Loucy (cell line): ENCODE measurements around the gene GOLGA8T.
"Not testable (repeated sequence)": the region's sequence is repeated elsewhere in the genome, so short reads cannot be mapped to it uniquely, and the experiment has no call there.

Source experiments
- H2AFZ ChIP-seq: fragments of 200-600 bp; sonication (generic); 2 replicates; pipeline ENCODE4 v1.6.0; 2016; ENCODE audit warnings: antibody characterized with exemption, mild to moderate bottlenecking, low read length, moderate library complexity
- H3F3A ChIP-seq: fragments of 200-600 bp; 2 replicates; pipeline ENCODE4 v1.6.0; 2016; ENCODE audit warnings: antibody characterized with exemption, low read depth, mild to moderate bottlenecking
- H3K27me3 ChIP-seq: fragments of 200-600 bp; sonication (generic); 2 replicates; pipeline ENCODE4 v1.6.1; 2014; ENCODE audit warnings: low read length, mild to moderate bottlenecking; ENCODE audit not compliant: insufficient read depth, poor library complexity, severe bottlenecking
- H3K36me3 ChIP-seq: fragments of 200-600 bp; sonication (generic); 2 replicates; pipeline ENCODE4 v1.6.1; 2016; ENCODE audit warnings: low read length; ENCODE audit not compliant: insufficient read depth
- H3K4me1 ChIP-seq: fragments of 200-600 bp; sonication (generic); 2 replicates; pipeline ENCODE4 v1.5.1; 2014; ENCODE audit warnings: low read length, mild to moderate bottlenecking; ENCODE audit not compliant: insufficient read depth, poor library complexity, severe bottlenecking
- H3K4me2 ChIP-seq: fragments of 200-600 bp; sonication (generic); 2 replicates; pipeline ENCODE4 v1.6.0; 2014; ENCODE audit warnings: antibody characterized with exemption, low read length, low read depth, mild to moderate bottlenecking; ENCODE audit not compliant: poor library complexity, severe bottlenecking
- H3K4me3 ChIP-seq: fragments of 200-600 bp; sonication (generic); 2 replicates; pipeline ENCODE4 v1.5.1; 2014; ENCODE audit warnings: low read length, mild to moderate bottlenecking, mixed read lengths; ENCODE audit not compliant: poor library complexity, severe bottlenecking
- H3K79me2 ChIP-seq: fragments of 200-600 bp; sonication (generic); 2 replicates; pipeline ENCODE4 v1.6.1; 2014; ENCODE audit warnings: low read length; ENCODE audit not compliant: insufficient read depth
- H3K9ac ChIP-seq: fragments of 200-600 bp; sonication (generic); 2 replicates; pipeline ENCODE4 v1.6.0; 2014; ENCODE audit warnings: mild to moderate bottlenecking, low read depth, low read length, moderate library complexity; ENCODE audit not compliant: poor library complexity, severe bottlenecking
- H3K9me2 ChIP-seq: fragments of 200-600 bp; sonication (generic); replicated peaks from 2 replicates; pipeline ENCODE4 v1.6.1; 2016; ENCODE audit warnings: low read depth, low read length, mixed read lengths
- H3K9me3 ChIP-seq: fragments of 200-600 bp; sonication (generic); 2 replicates; pipeline ENCODE4 v1.6.1; 2014; ENCODE audit warnings: mild to moderate bottlenecking, antibody characterized with exemption, low read length, low read depth; ENCODE audit not compliant: insufficient read depth
- H4K20me1 ChIP-seq: fragments of 200-600 bp; sonication (generic); 2 replicates; pipeline ENCODE4 v1.6.0; 2014; ENCODE audit warnings: antibody characterized with exemption, low read length, mild to moderate bottlenecking; ENCODE audit not compliant: insufficient read depth, poor library complexity, severe bottlenecking

Gene GOLGA8T

GRCh38 chr15:30189754-30190153 is 54.9 kb downstream of the GOLGA8T start:
- not testable (repeated sequence) for H3K79me2 ChIP-seq, H3K9me2 ChIP-seq, H3K4me2 ChIP-seq, H3K9ac ChIP-seq, H4K20me1 ChIP-seq, H3K27me3 ChIP-seq, H2AFZ ChIP-seq, H3K9me3 ChIP-seq, H3F3A ChIP-seq, H3K4me3 ChIP-seq, H3K36me3 ChIP-seq, H3K4me1 ChIP-seq

DNA sequence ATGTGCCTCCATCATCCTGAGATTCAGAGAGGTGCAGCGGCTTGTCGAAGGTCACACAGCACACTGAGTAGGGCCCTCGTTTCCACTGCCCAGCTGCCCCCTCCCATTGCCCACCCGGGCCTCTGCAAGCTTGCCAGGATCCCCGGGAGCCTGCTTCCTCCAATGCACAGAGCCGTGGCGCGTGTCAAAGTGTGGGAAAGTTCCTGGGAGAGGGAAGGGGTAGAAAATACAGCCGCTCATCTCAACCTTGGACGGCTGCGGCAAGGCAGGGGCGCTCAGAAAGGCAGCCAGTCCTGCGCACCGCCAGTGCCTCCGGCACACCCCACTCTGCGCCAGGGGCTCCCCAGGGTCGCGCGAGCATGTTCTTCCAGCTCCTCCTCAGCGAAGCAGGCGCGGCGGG is 56.3 kb downstream of the GOLGA8T start:
- not testable (repeated sequence) for H3K9me2 ChIP-seq, H3K9ac ChIP-seq, H3K27me3 ChIP-seq, H3K4me2 ChIP-seq, H3K36me3 ChIP-seq, H3K4me1 ChIP-seq, H3F3A ChIP-seq, H3K79me2 ChIP-seq, H4K20me1 ChIP-seq, H3K4me3 ChIP-seq, H3K9me3 ChIP-seq, H2AFZ ChIP-seq

DNA sequence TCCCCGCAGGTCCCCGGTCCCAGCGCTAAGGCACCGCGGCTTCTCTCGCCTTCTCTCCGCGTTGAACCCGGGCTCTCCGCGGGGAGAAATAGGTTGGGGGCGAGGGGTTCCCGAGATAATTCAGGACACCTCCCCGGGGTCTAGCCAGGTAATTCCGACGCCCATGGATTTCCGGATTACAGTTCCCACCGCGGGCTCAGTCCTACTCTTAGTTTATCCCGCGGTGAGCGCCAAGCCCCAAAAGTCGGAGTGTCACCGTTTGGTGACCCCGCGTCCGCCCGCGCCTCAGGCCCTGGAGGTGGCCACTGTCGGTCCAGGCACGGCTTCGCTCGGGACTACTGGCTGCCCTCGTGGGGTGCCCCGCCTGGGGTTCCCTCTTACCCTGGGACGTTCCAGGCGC is 56.8 kb downstream of the GOLGA8T start:
- H3K79me2 ChIP-seq, H3K9me3 ChIP-seq, H3K9ac ChIP-seq, H2AFZ ChIP-seq, H3K4me2 ChIP-seq, H3K9me2 ChIP-seq, H3F3A ChIP-seq, H3K27me3 ChIP-seq, H3K36me3 ChIP-seq, H3K4me3 ChIP-seq, H4K20me1 ChIP-seq, H3K4me1 ChIP-seq: not testable (repeated sequence)

DNA sequence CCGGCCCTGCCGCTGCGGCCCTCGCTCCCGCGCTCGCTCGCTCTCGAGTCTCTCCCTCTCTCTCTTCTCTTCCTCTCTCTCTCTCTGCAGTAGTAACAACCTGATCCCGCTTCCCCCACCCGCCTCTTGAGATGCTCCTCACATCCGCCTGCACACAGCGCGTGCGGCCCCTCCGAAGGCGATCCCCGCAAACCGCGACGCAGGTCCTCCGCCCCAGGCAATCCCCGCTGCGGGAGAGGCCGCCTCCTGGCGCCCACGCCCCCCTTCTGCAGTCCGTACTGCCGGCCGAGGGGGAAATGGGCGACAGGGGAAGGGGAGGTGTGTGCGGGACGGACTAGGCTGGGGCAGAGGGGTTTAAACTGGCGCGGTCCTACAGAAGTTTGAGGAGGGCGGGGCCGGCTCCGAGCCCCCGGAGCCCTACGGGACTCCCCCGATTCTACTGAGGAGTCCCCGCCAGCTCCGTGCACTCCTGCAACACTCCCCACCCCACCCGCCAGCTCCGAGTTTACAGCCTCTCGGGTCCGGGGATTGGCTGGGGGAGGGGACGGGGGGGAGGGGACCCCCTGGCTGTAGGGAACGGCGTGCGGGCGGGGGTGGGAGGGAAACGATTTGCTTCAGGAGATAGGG is 57.4 kb downstream of the GOLGA8T start:
- H3K79me2 ChIP-seq, H3F3A ChIP-seq, H3K36me3 ChIP-seq, H3K4me1 ChIP-seq, H3K9me3 ChIP-seq, H3K4me2 ChIP-seq, H4K20me1 ChIP-seq, H3K4me3 ChIP-seq, H3K27me3 ChIP-seq, H3K9ac ChIP-seq, H3K9me2 ChIP-seq, H2AFZ ChIP-seq: not testable (repeated sequence)

DNA sequence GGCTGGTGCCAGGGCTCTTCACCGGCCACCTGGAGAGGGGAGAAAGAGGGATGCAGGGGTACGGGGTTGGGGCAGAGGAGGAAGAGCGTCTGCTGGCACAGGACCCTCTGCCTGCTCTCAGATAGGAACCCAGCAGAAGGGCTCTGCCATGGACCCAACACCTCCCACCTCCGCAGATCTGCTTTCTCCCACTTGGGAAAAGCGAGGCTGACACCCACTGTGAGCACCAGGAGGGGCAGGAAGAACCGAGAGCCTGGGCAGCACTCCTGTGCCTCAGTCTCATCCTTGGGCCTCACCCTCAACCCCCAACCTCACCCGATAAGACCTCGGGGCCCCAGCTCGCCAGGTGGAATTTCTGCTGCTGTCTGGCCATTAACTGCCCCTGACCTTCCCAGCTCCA is 58.0 kb downstream of the GOLGA8T start:
- not testable (repeated sequence) for H3K9me2 ChIP-seq, H2AFZ ChIP-seq, H4K20me1 ChIP-seq, H3K79me2 ChIP-seq, H3F3A ChIP-seq, H3K9ac ChIP-seq, H3K4me2 ChIP-seq, H3K4me1 ChIP-seq, H3K4me3 ChIP-seq, H3K27me3 ChIP-seq, H3K36me3 ChIP-seq, H3K9me3 ChIP-seq
